ENCODE data around the gene MCC. TPM values are rescaled to one million over a fixed set of nuclear protein-coding genes. Genes with fewer than 3 reads are reported as not detected.

Gene MCC
- total RNA-seq, 1 experiment from 2014 or later = 7.6 TPM

DNA sequence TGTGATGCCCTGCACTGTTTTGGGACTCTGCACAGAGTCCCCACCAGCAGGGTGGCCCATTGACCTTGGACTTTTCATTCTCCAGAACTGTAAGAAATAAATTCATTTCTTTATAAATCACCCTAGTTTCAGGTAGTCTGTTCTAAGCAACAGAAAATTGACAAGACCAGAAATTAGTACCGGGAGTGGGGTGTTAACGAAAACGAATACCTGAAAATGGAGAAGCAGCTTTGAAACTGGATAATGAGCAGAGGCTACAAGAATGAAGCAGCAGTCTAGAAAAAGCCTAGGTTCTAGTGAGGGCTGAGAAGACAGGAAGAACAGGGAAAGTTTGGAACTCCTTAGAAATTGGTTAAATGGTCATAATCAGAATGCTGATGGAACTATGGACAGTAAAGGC, 2.1 kb upstream of the MCC start:
- H3K27me3 Mint-ChIP-seq (ENCODE audit: low read depth) = peaks cover 60% of the 10 kb centered on the region
- no peaks in the 10 kb centered on the region for H3K79me2 ChIP-seq (ENCODE audit: insufficient read depth, low read length)

More for the DNA sequence above, 2.1 kb upstream of the MCC start:
- TF ChIP-seq CTCF (conservative IDR thresholded peaks at IDR 0.05) = no peak
- Histone ChIP-seq H4K20me1 (ENCODE audit: control insufficient read depth, insufficient read depth, insufficient read length) (no peaks in the 10 kb centered on the region), H4K5ac (ENCODE audit: insufficient read length, low read depth, low read length) (no peak overlapping the region), H3K9ac (ENCODE audit: extremely low read depth, insufficient read length, low read length) (no peak overlapping the region), H3K14ac (ENCODE audit: insufficient read depth, low read length) (no peak overlapping the region), H2AK5ac (ENCODE audit: insufficient read length, low read length) (no peak overlapping the region), H3K27ac (ENCODE audit: insufficient read length, low read depth, low read length) (no peak overlapping the region), H2AFZ (ENCODE audit: low read length) (no peak overlapping the region), H3K18ac (ENCODE audit: insufficient read length, low read depth, low read length) (no peak overlapping the region), H4K8ac (replicated peaks; ENCODE audit: insufficient read length, low read depth, low read length) (no peak overlapping the region), H3K23ac (ENCODE audit: insufficient read length, low read depth, low read length) (no peak overlapping the region), H3K4me2 (ENCODE audit: insufficient read depth, insufficient read length, low read length) (no peak overlapping the region), H3K4me1 (ENCODE audit: insufficient read depth, low read length) (0 out of 2 replicates have a peak, but pooled peaks cover 2% of the 10 kb centered on the region), H3K56ac (ENCODE audit: insufficient read length, low read depth, low read length) (no peak overlapping the region), H3K23me2 (ENCODE audit: insufficient read length, low read depth, low read length, poor library complexity, severe bottlenecking) (peaks cover 12% of the 10 kb centered on the region), H3K79me1 (ENCODE audit: insufficient read depth, low read depth, low read length, poor library complexity, severe bottlenecking) (no peaks in the 10 kb centered on the region), H3K27me3 (ENCODE audit: insufficient read depth, low read length) (peaks cover 6% of the 10 kb centered on the region), H3K4ac (ENCODE audit: low read depth, low read length) (no peak overlapping the region), H2BK120ac (ENCODE audit: low read depth, low read length, poor library complexity, severe bottlenecking) (no peak overlapping the region), H3K9me3 (ENCODE audit: control insufficient read depth, low read depth, low read length) (peaks cover 13% of the 10 kb centered on the region), H2BK5ac (ENCODE audit: insufficient read length, low read length) (no peak overlapping the region), H3T11ph (ENCODE audit: low read length) (no peak overlapping the region), H2BK15ac (ENCODE audit: low read depth, low read length) (no peak overlapping the region), H4K91ac (ENCODE audit: insufficient read length, low read depth, low read length) (no peak overlapping the region), H2BK12ac (ENCODE audit: insufficient read length, low read depth, low read length) (no peak overlapping the region), H2BK20ac (ENCODE audit: low read depth, low read length, poor library complexity, severe bottlenecking) (no peak overlapping the region)
- peaks cover 29 to 36% of the 10 kb centered on the region in 2 experiments for H3K9me3 Mint-ChIP-seq
- no CpG with 5 or more reads among the region's 3 CpGs for WGBS (ENCODE audit: extremely low coverage, insufficient read length, low lambda C conversion rate)
- H3K4me3 Mint-ChIP-seq = no peak overlapping the region
- H3K27ac Mint-ChIP-seq = no peak overlapping the region
- peaks cover 7 to 8% of the 10 kb centered on the region in 2 experiments; a peak in 2 of 4 replicates for H3K4me1 Mint-ChIP-seq
- H3K36me3 Mint-ChIP-seq (ENCODE audit: insufficient read depth in 1 of 3, low read depth in 3 of 3) = peaks cover 16 to 28% (median 18%) of the 10 kb centered on the region in 3 experiments
- no peak for DNase-seq

All from H9 (cell line).